Aorta (tissue), 5 donors: ENCODE measurements around the gene KCNMA1. TPM values are rescaled to one million over a fixed set of nuclear protein-coding genes. Genes with fewer than 3 reads are reported as not detected.

Experiments used
- ATAC-seq: fragments of 200-7000 bp; cut with Tn5 transposase; one replicate; pipeline ENCODE4 v1.9.1; 2022; ENCODE audit warnings: moderate library complexity; ENCODE audit not compliant: low FRiP score
- DNase-seq, 2 donors: peaks; one replicate each; pipeline ENCODE4 v3.0.0-alpha.2; 2020
- H3K27ac ChIP-seq, 2 donors: one replicate each; pipeline ENCODE4 v1.5.1; 2013; ENCODE audit warnings: low read length in 2 of 2, mild to moderate bottlenecking in 2 of 2, moderate library complexity in 2 of 2, control low read depth in 1 of 2, inconsistent platforms in 1 of 2, low read depth in 1 of 2
- H3K27me3 ChIP-seq, 2 donors: one replicate each; pipeline ENCODE4 v1.6.1; 2013; ENCODE audit warnings: control low read depth in 1 of 2, low read length in 1 of 2, mild to moderate bottlenecking in 1 of 2, moderate library complexity in 1 of 2; ENCODE audit not compliant: insufficient read depth in 2 of 2, control insufficient read depth in 1 of 2
- H3K36me3 ChIP-seq, 2 donors: one replicate each; pipeline ENCODE4 v1.6.1; 2013; ENCODE audit warnings: control low read depth in 1 of 2, low read length in 1 of 2, mild to moderate bottlenecking in 1 of 2; ENCODE audit not compliant: insufficient read depth in 2 of 2, control insufficient read depth in 1 of 2
- H3K4me1 ChIP-seq, 2 donors: one replicate each; pipeline ENCODE4 v1.6.1; 2013; ENCODE audit warnings: low read length in 2 of 2, control low read depth in 1 of 2, mild to moderate bottlenecking in 1 of 2, moderate library complexity in 1 of 2; ENCODE audit not compliant: insufficient read depth in 2 of 2, control insufficient read depth in 1 of 2
- H3K4me3 ChIP-seq, 2 donors: one replicate each; pipeline ENCODE4 v1.5.1; 2013; ENCODE audit warnings: low read length in 2 of 2, control low read depth in 1 of 2, mild to moderate bottlenecking in 1 of 2
- H3K9me3 ChIP-seq: one replicate; pipeline ENCODE4 v1.6.1; 2013; ENCODE audit warnings: mild to moderate bottlenecking, low read length; ENCODE audit not compliant: control insufficient read depth
- WGBS, 2 donors: extraction: QIAGEN DNeasy Blood & Tissue Kit; methylation state at CpG; one replicate each; pipeline ENCODE4 v1.1.7; 2013; 5-methylcytosine and 5-hydroxymethylcytosine counted together
- intact Hi-C, 2 donors: fragments of 100-400 bp; cut with DNase I; formaldehyde crosslinking; loops; one replicate each; pipeline versions ENCODE4 v1.14.2 to v1.15.0; 2022
- polyA plus RNA-seq, 2 donors: library from polyadenylated mRNA; stranded (reverse); fragments of 200-250 nt; gene quantifications; one replicate each; pipeline ENCODE4 v1.2.3, GENCODE V29; 2013
- total RNA-seq, 2 donors: library from RNA; stranded (reverse); fragmentation: NEBNext Ultra II Directional; extraction: Animal tissue kit (Norgen Biotek cat#: 25700); gene quantifications; one replicate each; pipeline ENCODE4 v1.2.1, GENCODE V29; 2021
- donor health status: healthy with polysubstance abuse.
- donor health status: Bipolar disorder and iron deficiency.
- donor health status: DM: no; HTN: no; CAD: no.
- donor health status: DM: no; HTN: no; CAD: no.
- donor health status: DM: yes; HTN: yes; CAD: no.

Gene KCNMA1
- total and polyA plus RNA-seq, 4 donors: 36.8 to 163 (median 125) TPM

DNA sequence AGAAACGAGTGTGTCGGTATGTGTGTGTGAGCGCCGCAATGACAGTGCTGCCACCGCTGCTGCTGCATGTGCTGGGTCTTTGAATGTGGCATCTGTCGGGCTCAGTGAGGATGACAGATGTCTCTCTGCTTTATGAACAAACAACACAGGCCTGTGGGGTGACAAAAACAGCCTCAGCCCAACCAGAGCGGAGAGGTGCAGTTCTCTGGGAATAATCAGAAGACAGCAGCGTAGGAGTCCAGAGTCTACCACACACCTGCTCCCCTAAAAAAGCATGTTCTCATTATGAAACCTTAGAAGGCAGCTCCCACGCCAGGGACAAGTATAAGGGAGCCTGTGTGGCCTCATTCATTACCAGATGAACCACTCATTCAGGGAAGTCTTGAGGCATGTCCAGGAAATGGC, 278.3 kb downstream of the KCNMA1 start:
- no peak for DNase-seq
- intact Hi-C loops: no loop called here
- ATAC-seq: no peak
- Histone ChIP-seq H3K27ac (no peak overlapping the region), H3K4me3 (no peak overlapping the region), H3K4me1 (no peaks in the 10 kb centered on the region), H3K36me3 (no peaks in the 10 kb centered on the region), H3K27me3 (no peaks in the 10 kb centered on the region), H3K9me3 (no peaks in the 10 kb centered on the region)
- WGBS, 2 donors: 95 to 96% methylated on average over 9 of the region's 9 CpGs

DNA sequence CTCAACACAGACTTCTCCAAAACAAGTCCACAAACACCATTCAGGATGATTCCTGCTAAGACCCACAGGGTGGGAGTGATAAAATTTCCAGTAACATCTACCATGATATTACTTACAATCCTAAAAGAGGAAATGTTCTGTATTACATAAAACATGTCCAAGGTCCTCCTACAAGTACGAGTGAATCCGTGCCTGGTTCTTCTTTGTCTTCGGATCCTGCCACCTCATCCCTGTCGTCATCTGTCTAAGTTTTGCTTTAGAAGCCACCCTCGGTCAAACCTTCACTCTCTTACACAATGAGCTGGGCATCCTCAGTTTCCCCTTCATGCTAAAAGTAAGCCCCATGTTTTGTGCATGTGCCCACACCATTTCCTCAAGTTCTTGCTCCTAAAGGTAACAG, 279.0 kb downstream of the KCNMA1 start:
- intact Hi-C loops: no loop called here
- Histone ChIP-seq H3K4me1 (no peaks in the 10 kb centered on the region), H3K4me3 (no peak overlapping the region), H3K36me3 (no peaks in the 10 kb centered on the region), H3K9me3 (no peaks in the 10 kb centered on the region), H3K27me3 (no peaks in the 10 kb centered on the region), H3K27ac (no peak overlapping the region)
- ATAC-seq (no peak), DNase-seq (no peak)
- 97 to 98% methylated on average over 5 of the region's 5 CpGs for WGBS, 2 donors

DNA sequence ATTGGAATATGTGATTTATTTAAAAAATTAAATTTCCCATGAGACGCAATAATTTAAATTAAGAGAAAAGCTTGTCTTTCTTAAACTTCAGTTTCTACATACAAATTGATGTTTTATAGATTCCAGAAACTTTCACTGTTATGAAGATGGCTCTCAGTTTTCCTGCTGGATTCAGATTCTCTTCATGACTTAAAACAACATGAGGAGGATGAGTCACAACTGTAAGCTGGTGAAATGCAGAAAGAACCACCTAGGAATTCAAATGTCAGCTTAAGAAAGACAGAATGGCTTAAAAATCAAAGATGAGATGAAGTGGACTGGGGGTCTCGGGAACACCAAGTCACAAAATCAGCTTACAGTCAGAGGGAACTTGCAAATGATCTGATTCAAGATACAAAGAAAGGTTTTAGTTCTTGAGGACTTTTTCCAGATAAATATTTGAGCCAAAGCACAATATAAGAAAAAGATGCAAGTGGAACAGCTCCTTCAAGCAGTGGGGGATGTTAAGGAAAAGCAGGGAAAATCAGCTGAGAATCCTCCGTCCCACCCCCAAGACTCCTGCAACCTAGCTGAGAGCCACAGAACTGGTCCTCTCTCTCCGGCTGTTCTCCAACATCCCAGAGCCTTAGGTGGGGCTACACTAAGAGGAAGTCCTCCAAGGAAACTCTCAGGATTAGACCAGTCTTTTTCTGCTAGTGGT, 279.8 kb downstream of the KCNMA1 start:
- intact Hi-C loops: no loop called here
- no peak overlapping the region for H3K4me3 ChIP-seq
- no peaks in the 10 kb centered on the region for H3K27me3 ChIP-seq
- H3K9me3 ChIP-seq: no peaks in the 10 kb centered on the region
- H3K4me1 ChIP-seq: no peaks in the 10 kb centered on the region
- no peaks in the 10 kb centered on the region for H3K36me3 ChIP-seq
- no peak for DNase-seq
- ATAC-seq: no peak
- no peak overlapping the region for H3K27ac ChIP-seq
- WGBS, 2 donors: 85 to 91% methylated on average over 4 of the region's 4 CpGs

DNA sequence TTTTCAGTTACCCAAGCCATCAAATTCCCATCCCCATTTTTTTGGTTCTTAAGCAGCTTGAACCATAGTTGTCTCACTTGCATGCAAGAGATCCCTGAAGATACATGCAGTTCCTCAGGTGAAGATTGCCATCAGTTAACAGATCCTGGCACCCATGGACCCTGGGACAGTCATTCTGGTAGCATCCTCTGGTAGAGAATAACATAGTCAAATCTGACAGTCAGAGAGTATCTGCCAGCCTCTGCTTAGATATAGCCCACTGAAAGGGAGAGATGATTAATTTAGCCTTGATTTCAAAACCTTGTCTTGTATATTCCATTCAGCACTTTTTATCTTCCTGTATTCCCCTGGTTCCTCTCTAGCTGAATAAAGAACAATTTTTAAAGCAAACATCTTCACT, 280.4 kb downstream of the KCNMA1 start:
- no peaks in the 10 kb centered on the region for H3K36me3 ChIP-seq
- no peak overlapping the region for H3K27ac ChIP-seq
- no peak overlapping the region for H3K4me3 ChIP-seq
- no peaks in the 10 kb centered on the region for H3K9me3 ChIP-seq
- H3K4me1 ChIP-seq: no peaks in the 10 kb centered on the region
- DNase-seq (no peak), ATAC-seq (no peak)
- intact Hi-C loops: no loop called here
- H3K27me3 ChIP-seq: no peaks in the 10 kb centered on the region

GRCh38 chr10:77355844-77356243, 281.8 kb downstream of the KCNMA1 start:
- no peaks in the 10 kb centered on the region for H3K27me3 ChIP-seq
- ATAC-seq (no peak), DNase-seq (no peak)
- no peak overlapping the region for H3K4me3 ChIP-seq
- intact Hi-C loops: loop anchor here in 1 of 2 donors (2.0 kb wide), 1 partner anchor 63 kb away; no protein-coding TSS in a partner anchor
- peaks cover 0 to 4% of the 10 kb centered on the region in 2 donors for H3K4me1 ChIP-seq
- no peaks in the 10 kb centered on the region for H3K36me3 ChIP-seq
- no peak overlapping the region for H3K27ac ChIP-seq
- H3K9me3 ChIP-seq: no peaks in the 10 kb centered on the region
- 75% methylated on average over 4 of the region's 4 CpGs for WGBS, 2 donors

- intact Hi-C loops: loop anchor here in 1 of 2 donors (2.0 kb wide), 1 partner anchor 39 kb away; no protein-coding TSS in a partner anchor
These were observed 286.2 kb downstream of the KCNMA1 start for GRCh38 chr10:77351386-77351785.

DNA sequence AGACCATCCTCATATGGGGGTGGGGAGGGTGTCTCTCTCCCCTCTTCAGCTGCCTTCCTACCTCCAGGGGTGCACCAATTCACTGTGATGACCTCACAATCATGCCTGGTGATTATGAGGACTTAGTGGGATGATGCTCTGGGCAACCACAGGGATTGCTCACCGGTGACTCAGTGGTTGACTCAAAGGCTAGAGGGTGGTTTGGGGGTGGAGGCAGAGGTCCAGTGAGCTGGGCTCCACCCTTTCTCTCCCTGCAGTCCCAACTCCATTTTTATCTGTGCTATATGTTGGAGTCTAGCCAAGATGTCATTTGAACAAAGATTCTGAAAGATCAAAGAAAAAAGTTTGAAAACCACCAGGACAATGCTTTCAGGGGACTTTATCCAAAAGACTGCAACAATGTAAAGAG, 286.9 kb downstream of the KCNMA1 start:
- H3K36me3 ChIP-seq: no peaks in the 10 kb centered on the region
- ATAC-seq (peak; percentile 86), DNase-seq (peak; percentile 83 to 91)
- no peaks in the 10 kb centered on the region for H3K27me3 ChIP-seq
- H3K4me1 ChIP-seq: peaks cover 4 to 7% of the 10 kb centered on the region in 2 donors
- no peak overlapping the region for H3K27ac ChIP-seq
- WGBS, 2 donors: 28 to 29% methylated on average over 1 of the region's 1 CpG
- intact Hi-C loops: loop anchor here in 1 of 2 donors (2.0 kb wide), 1 partner anchor 40 kb away; no protein-coding TSS in a partner anchor
- H3K4me3 ChIP-seq: no peak overlapping the region
- no peaks in the 10 kb centered on the region for H3K9me3 ChIP-seq

More at GRCh38 chr10:77351386-77351785, 286.2 kb downstream of the KCNMA1 start:
- Histone ChIP-seq H3K4me3 (no peak overlapping the region), H3K9me3 (no peaks in the 10 kb centered on the region), H3K27ac (peak overlapping the region; percentile 33 to 36), H3K27me3 (no peaks in the 10 kb centered on the region), H3K4me1 (peaks cover 4 to 7% of the 10 kb centered on the region in 2 donors), H3K36me3 (no peaks in the 10 kb centered on the region)
- ATAC-seq (peak; percentile 58), DNase-seq (no peak)

DNA sequence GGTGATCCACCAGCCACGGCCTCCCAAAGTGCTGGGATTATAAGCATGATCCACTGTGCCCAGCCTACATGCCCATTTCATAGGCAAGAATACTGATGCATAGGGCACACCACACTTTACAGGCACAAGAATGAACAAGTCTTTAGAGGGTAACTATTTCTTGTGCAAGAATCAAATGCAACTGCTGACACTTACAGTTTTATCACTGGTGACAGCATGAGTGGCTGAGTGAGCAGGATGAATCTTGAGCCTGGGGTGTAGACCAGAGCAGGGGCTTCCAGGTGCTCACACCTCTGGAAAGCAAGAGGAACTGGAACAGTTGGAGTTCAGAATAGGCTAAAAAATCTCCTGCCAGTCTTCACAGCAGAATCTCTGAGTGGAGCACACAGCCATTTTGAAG, 287.5 kb downstream of the KCNMA1 start:
- H3K4me1 ChIP-seq: peaks cover 4 to 7% of the 10 kb centered on the region in 2 donors
- intact Hi-C loops: loop anchor here in 1 of 2 donors (2.0 kb wide), 1 partner anchor 41 kb away; no protein-coding TSS in a partner anchor
- H3K36me3 ChIP-seq: no peaks in the 10 kb centered on the region
- WGBS, 2 donors: 99 to 100% methylated on average over 1 of the region's 1 CpG
- no peaks in the 10 kb centered on the region for H3K27me3 ChIP-seq
- DNase-seq: no peak
- no peak overlapping the region for H3K4me3 ChIP-seq
- peak overlapping the region in 1 of 2 donors; percentile 5 for H3K27ac ChIP-seq
- no peaks in the 10 kb centered on the region for H3K9me3 ChIP-seq
- no peak for ATAC-seq

GRCh38 chr10:77349226-77349625, 288.4 kb downstream of the KCNMA1 start:
- H3K27ac ChIP-seq: peak overlapping the region; percentile 32
- 74 to 81% methylated on average over 2 of the region's 2 CpGs for WGBS, 2 donors
- no peaks in the 10 kb centered on the region for H3K36me3 ChIP-seq
- ATAC-seq (no peak), DNase-seq (no peak)
- H3K4me3 ChIP-seq: no peak overlapping the region
- H3K9me3 ChIP-seq: no peaks in the 10 kb centered on the region
- peaks cover 4 to 7% of the 10 kb centered on the region in 2 donors for H3K4me1 ChIP-seq
- intact Hi-C loops: loop anchor here in 1 of 2 donors (5.0 kb wide), 1 partner anchor 37 kb away; no protein-coding TSS in a partner anchor
- no peaks in the 10 kb centered on the region for H3K27me3 ChIP-seq
